Right lobe of liver (tissue), 6 donors: Measurements from ENCODE around the gene MIOX. TPM values are rescaled to one million over a fixed set of nuclear protein-coding genes. Genes with fewer than 3 reads are reported as not detected.
A peak's percentile ranks its signal among the peaks of the same experiment; 100 is the strongest.

Experiments
- ATAC-seq, 4 donors: fragments of 200-7000 bp; cut with Tn5 transposase; one replicate each; pipeline ENCODE4 v1.9.1; 2020; ENCODE audit warnings: mild to moderate bottlenecking in 4 of 4, moderate library complexity in 4 of 4
- DNase-seq, 3 donors: peaks; one replicate each; pipeline ENCODE4 v3.0.0-alpha.2; 2020
- H3K27ac ChIP-seq, 3 donors: fragments of 200-600 bp; one replicate each; pipeline ENCODE4 v1.8.0; 2022
- H3K27me3 ChIP-seq, 2 donors: fragments of 200-600 bp; one replicate each; pipeline ENCODE4 v1.8.0; 2022
- H3K36me3 ChIP-seq, 4 donors: fragments of 200-600 bp; sonication (generic) in 1 of 4; one replicate each; pipeline versions ENCODE4 v1.5.1 to v1.8.0; 2017 to 2022; ENCODE audit warnings: control low read depth in 1 of 4
- H3K4me1 ChIP-seq, 4 donors: fragments of 200-600 bp; sonication (generic) in 1 of 4; one replicate each; pipeline versions ENCODE4 v1.5.1 to v1.8.0; 2017 to 2022; ENCODE audit warnings: control low read depth in 1 of 4
- H3K4me3 ChIP-seq, 3 donors: fragments of 200-600 bp; one replicate each; pipeline ENCODE4 v1.8.0; 2022
- H3K9me3 ChIP-seq, 4 donors: fragments of 200-600 bp; sonication (generic) in 1 of 4; one replicate each; pipeline versions ENCODE4 v1.5.1 to v1.8.0; 2017 to 2022; ENCODE audit warnings: control low read depth in 1 of 4
- POLR2A ChIP-seq: fragments of 450-650 bp; IDR thresholded peaks from one replicate; pipeline ENCODE4 v1.6.1; 2017; ENCODE audit warnings: antibody characterized with exemption, mild to moderate bottlenecking
- WGBS: methylation state at CpG from one replicate; pipeline ENCODE4 v1.1.6; 2018; ENCODE audit warnings: low coverage, low lambda C conversion rate; ENCODE audit not compliant: insufficient coverage; ENCODE audit errors: missing lambda C conversion rate; 5-methylcytosine and 5-hydroxymethylcytosine counted together
- intact Hi-C, 2 donors: fragments of 100-400 bp; cut with DNase I; formaldehyde crosslinking; loops; one replicate each; pipeline versions ENCODE4 v1.11.2 to v1.14.1; 2022
- total RNA-seq, 6 experiments: library from RNA; depleted of rRNA in 2 of 6; stranded (reverse); fragments of >200 nt in 2 of 6; fragmentation: NEBNext Ultra II Directional in 3 of 6; extraction: Animal tissue kit (Norgen Biotek cat#: 25700) in 3 of 6; gene quantifications; one replicate each; pipeline versions ENCODE4 v1.1.0 to v1.2.4, GENCODE V29; 2016 to 2023
- TF ChIP-seq, protein P1 (sequence below), 4 donors: fragments of 200-600 bp in 3 of 4; fragments of 450-650 bp in 1 of 4; IDR thresholded peaks; one replicate each; pipeline versions ENCODE4 v1.5.1 to v1.8.0; 2016 to 2022; ENCODE audit warnings: antibody characterized with exemption in 4 of 4, mild to moderate bottlenecking in 2 of 4
- donor health status: DM: no; HTN: yes; CAD: no.
- donor health status: DM: no; HTN: no; CAD: no.
- donor health status: DM: no; HTN: no; CAD: no.
- donor health status: DM: no; HTN: yes; CAD: no.
- donor health status: DM: no; HTN: yes; CAD: no.

The MIOX gene
- total RNA-seq, 6 experiments from 2014 or later, result not detected

DNA sequence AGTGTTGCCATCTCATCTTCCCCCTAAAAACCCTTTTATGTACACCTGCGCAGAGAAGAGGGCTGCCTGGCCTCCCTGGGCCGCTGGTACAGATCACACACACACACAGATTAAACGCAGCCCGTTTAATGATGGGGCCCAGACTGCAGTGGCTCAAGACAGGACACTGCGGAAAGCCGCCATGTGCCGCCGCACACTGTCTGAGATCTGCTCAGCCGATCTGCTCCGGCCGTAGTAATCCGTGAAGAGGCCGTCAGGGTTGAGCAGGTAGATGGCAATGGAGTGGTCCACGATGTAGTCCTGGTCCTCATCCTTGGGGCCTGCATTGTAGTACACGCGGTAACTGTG lies 36.8 kb downstream of the MIOX start:
- no peak for ATAC-seq
- no peak overlapping the region for H3K4me3 ChIP-seq
- TF ChIP-seq POLR2A, result no peak
- TF ChIP-seq, protein P1, sequence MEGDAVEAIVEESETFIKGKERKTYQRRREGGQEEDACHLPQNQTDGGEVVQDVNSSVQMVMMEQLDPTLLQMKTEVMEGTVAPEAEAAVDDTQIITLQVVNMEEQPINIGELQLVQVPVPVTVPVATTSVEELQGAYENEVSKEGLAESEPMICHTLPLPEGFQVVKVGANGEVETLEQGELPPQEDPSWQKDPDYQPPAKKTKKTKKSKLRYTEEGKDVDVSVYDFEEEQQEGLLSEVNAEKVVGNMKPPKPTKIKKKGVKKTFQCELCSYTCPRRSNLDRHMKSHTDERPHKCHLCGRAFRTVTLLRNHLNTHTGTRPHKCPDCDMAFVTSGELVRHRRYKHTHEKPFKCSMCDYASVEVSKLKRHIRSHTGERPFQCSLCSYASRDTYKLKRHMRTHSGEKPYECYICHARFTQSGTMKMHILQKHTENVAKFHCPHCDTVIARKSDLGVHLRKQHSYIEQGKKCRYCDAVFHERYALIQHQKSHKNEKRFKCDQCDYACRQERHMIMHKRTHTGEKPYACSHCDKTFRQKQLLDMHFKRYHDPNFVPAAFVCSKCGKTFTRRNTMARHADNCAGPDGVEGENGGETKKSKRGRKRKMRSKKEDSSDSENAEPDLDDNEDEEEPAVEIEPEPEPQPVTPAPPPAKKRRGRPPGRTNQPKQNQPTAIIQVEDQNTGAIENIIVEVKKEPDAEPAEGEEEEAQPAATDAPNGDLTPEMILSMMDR (IDR thresholded peaks at IDR 0.05), result no peak
- intact Hi-C loops, result loop anchor here in 1 of 2 donors (10.0 kb wide), 1 partner anchor 91 kb away; no protein-coding TSS in a partner anchor
- H3K27ac ChIP-seq, result no peak overlapping the region
- H3K27me3 ChIP-seq, result no peaks in the 10 kb centered on the region
- no peak for DNase-seq
- peaks cover 0 to 27% (median 6%) of the 10 kb centered on the region in 4 donors for H3K36me3 ChIP-seq
- no peaks in the 10 kb centered on the region for H3K9me3 ChIP-seq
- H3K4me1 ChIP-seq, result peaks cover 0 to 24% (median 8%) of the 10 kb centered on the region in 4 donors
- WGBS, result 94% methylated on average over 9 of the region's 16 CpGs

DNA sequence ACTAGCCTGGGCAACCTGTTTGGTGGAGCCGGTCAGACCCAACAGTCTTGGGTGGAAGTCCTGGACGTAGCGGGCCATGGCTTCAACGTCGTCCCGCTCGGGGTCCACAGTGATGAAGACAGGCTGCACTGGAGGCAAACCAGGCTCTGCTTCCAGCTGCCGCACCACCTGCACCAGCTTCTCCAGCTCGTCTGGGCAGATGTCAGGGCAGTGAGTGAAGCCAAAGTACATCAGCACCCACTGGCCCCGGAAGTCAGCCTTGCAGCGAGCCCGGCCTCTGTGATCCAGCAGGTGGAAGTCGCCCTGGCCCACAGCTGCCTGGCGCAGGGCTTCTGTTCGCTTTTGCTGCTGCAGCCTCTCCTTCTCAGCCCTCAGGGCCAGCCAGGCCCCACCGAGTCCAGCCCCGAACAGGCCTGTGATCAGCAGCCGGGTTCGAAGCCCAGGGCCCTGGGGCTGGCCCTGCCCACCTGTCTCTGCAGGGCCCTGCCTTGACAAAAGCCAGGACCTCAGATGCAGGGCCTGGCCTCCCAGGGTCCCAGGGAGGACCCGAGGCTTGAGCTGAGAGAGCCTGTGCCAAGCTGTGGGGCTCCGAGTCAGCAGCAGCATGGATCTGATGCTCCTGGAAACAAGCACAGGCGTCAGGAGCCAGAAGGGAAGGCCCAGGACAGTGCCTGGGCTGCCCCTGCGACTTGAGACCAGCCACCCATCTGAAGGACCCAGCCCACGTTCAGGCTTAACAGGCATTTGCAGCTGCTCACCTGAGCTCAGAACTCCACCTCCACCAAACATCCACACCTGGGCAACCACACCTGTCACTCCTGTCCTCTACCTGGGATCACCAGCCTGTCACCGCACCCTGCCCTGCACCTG lies 37.4 kb downstream of the MIOX start:
- intact Hi-C loops, result loop anchor here in 1 of 2 donors (10.0 kb wide), 1 partner anchor 91 kb away; no protein-coding TSS in a partner anchor
- ATAC-seq, result no peak
- Histone ChIP-seq H3K27me3 (no peaks in the 10 kb centered on the region), H3K4me1 (peaks cover 0 to 24% (median 10%) of the 10 kb centered on the region in 4 donors), H3K9me3 (no peaks in the 10 kb centered on the region), H3K27ac (peak overlapping the region in 1 of 3 donors; percentile 87), H3K4me3 (peak overlapping the region; percentile 66 to 74 (median 68)), H3K36me3 (peaks cover 0 to 27% (median 3%) of the 10 kb centered on the region in 4 donors)
- no peak for TF ChIP-seq POLR2A
- TF ChIP-seq, protein P1 (IDR thresholded peaks at IDR 0.05), result no peak
- WGBS, result no CpG with 5 or more reads among the region's 25 CpGs
- DNase-seq, result peak in 2 of 3 donors; percentile 55 to 60

DNA sequence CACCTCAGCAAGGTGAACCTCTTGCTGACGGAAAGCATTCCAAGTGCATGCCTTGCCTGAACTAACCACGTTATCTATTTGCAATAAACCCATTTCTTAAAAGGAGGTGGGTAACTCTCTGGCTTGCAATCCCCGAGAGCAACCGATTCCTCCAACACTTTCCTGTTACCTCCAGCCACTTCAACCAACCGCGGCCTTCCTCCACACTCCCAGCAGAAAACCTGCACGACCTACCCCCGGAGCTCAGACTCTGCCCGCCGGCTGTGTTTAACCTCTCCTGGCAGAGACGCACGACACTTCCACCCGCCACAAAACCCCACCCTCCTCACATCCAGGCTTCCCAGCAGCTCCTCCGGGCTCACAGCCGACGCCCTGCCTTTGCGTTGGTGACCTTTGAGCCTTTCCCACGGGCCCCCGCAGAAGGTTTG lies 38.0 kb downstream of the MIOX start:
- Histone ChIP-seq H3K9me3 (no peaks in the 10 kb centered on the region), H3K4me1 (peaks cover 0 to 25% (median 12%) of the 10 kb centered on the region in 4 donors), H3K27ac (peak overlapping the region; percentile 76 to 94 (median 87)), H3K36me3 (peaks cover 0 to 23% (median 3%) of the 10 kb centered on the region in 4 donors), H3K27me3 (no peaks in the 10 kb centered on the region), H3K4me3 (peak overlapping the region; percentile 66 to 74 (median 68))
- WGBS, result 1% methylated on average over 15 of the region's 19 CpGs
- DNase-seq (no peak), ATAC-seq (no peak)
- no peak for TF ChIP-seq POLR2A
- TF ChIP-seq, protein P1 (IDR thresholded peaks at IDR 0.05), result no peak
- intact Hi-C loops, result loop anchor here in 1 of 2 donors (10.0 kb wide), 1 partner anchor 90 kb away; no protein-coding TSS in a partner anchor

DNA sequence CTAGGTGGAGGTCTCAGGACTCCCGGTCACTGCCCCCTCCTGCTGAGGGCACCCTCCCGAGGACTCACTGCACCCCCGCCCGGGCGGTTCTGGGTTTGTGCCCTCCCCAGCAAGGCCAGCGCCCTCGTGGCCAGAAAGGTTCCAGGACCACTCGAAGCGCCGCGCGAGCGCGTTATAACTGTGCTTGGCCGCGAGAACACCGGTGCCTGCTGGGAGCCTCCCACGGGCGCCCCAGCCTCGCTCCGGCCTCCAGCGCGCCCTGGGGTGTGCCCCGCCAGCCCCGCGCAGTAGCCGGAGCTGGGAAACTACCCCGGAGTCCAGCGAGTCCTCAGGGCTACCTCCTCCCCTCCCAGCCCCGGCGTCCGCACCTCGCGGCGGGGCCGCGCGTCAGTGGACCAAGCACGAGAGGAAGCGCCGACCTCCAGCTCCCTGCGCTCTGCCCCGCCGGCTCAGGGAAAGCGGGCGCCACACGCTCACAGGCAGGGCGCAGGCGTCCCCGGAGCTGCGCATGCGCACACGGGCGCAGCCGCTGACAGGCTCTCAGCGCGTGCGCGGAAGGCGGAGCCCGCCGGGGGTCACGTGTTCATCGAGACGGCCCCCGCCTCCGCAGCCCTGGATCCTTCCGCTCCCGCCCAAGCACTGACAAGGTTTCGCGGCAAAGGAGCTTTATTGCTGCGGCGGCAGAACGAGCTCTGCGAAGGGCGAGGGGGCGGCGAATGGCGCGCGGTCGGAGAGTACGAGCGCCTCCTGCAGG lies 38.6 kb downstream of the MIOX start, which contains the start of gene SCO2:
Gene SCO2, minus strand, starts transcription at position 495 of the 754 bp plus-strand sequence. CDS start 1,187 bp downstream, outside the sequence.
- H3K27me3 ChIP-seq, result no peaks in the 10 kb centered on the region
- intact Hi-C loops, result loop anchor here in 1 of 2 donors (10.0 kb wide), 1 partner anchor 90 kb away; no protein-coding TSS in a partner anchor
- peak within 1 kb of the TSS; percentile 66 to 74 (median 68) for H3K4me3 ChIP-seq
- DNase-seq, result peak; percentile 97
- H3K4me1 ChIP-seq, result peaks cover 0 to 25% (median 12%) of the 10 kb centered on the region in 4 donors
- ATAC-seq, result peak; percentile 38 to 64 (median 56)
- peak within 1 kb of the TSS; percentile 76 to 94 (median 87) for H3K27ac ChIP-seq
- TF ChIP-seq, protein P1 (IDR thresholded peaks at IDR 0.05), result peak; percentile 8 to 36 (median 29)
- peak; percentile 92 for TF ChIP-seq POLR2A
- 0% methylated on average over 15 of the region's 84 CpGs for WGBS
- H3K36me3 ChIP-seq, result peaks cover 0 to 23% (median 3%) of the 10 kb centered on the region in 4 donors
- H3K9me3 ChIP-seq, result no peaks in the 10 kb centered on the region
